C4-2B (cell line): ENCODE measurements around the gene CFAP97D1.

Experiments
- CTCF ChIP-seq: fragments of 450-650 bp; conservative IDR thresholded peaks from 2 replicates; pipeline ENCODE4 v1.5.1; 2017; ENCODE audit warnings: mild to moderate bottlenecking
- ZFX ChIP-seq: fragments of 450-650 bp; IDR thresholded peaks from 2 replicates; pipeline ENCODE4 v1.6.1; 2017

DNA sequence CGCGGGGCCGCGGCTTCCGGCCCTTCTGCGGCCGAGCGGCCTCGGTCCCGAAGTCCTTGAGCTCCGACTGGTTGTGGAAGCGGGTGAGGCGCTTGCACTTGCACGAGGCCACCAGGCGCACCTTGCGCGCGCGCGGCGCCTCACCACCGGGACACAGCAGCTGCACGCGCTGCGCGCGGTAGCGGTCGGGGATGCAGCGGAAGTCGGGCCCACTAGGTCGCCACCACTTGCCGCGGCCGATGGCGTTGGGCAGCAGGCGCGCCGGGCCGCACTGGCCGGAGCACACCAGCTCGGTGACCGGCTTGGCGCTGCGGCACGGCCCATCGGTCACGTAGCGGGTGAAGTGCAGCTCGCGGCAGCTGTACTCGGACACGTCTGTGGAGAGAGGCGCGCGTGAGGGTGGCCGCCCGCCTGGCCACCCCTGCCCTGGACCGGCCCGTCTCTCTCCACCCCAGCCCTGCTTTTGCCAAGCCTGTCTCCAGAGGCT lies 24.8 kb upstream of the CFAP97D1 start:
- no peak for TF ChIP-seq ZFX
- no peak for TF ChIP-seq CTCF
